Putamen (tissue), 1 donor: ENCODE results near the gene RAX.
"Not testable (repeated sequence)": the region's sequence is repeated elsewhere in the genome, so short reads cannot be mapped to it uniquely, and the experiment has no call there.

ENCODE experiments used
- DNase-seq: peaks from one replicate; pipeline ENCODE4 v3.0.0-alpha.2; 2016; ENCODE audit warnings: low spot score

The RAX gene

GRCh38 chr18:59273759-59274532, 692 bp upstream of the RAX start:
- DNase-seq: no peak

- no peak for DNase-seq
Measured at GRCh38 chr18:59272221-59272888, 899 bp downstream of the RAX start.

GRCh38 chr18:59271606-59272220, 1.5 kb downstream of the RAX start:
- no peak for DNase-seq

GRCh38 chr18:59270689-59271257, 2.5 kb downstream of the RAX start:
- DNase-seq: no peak

GRCh38 chr18:59269563-59270119, 3.6 kb downstream of the RAX start:
- no peak for DNase-seq

GRCh38 chr18:59268721-59269562, 4.3 kb downstream of the RAX start:
- DNase-seq: no peak

GRCh38 chr18:59268127-59268720, 5.0 kb downstream of the RAX start:
- no peak for DNase-seq

- DNase-seq: no peak
Measured at GRCh38 chr18:59267503-59268126, 5.6 kb downstream of the RAX start.

GRCh38 chr18:59266886-59267502, 6.3 kb downstream of the RAX start:
- DNase-seq: no peak

GRCh38 chr18:59266459-59266858, 6.8 kb downstream of the RAX start:
- DNase-seq: no peak

GRCh38 chr18:59265974-59266369, 7.3 kb downstream of the RAX start:
- DNase-seq: no peak

GRCh38 chr18:59265246-59265973, 7.8 kb downstream of the RAX start:
- DNase-seq: no peak

GRCh38 chr18:59264651-59265245, 8.5 kb downstream of the RAX start:
- no peak for DNase-seq

- no peak for DNase-seq
Measured at GRCh38 chr18:59264121-59264571, 9.1 kb downstream of the RAX start.

- DNase-seq: no peak
Measured at GRCh38 chr18:59263661-59264060, 9.6 kb downstream of the RAX start.

- not testable (repeated sequence) for DNase-seq
Measured at GRCh38 chr18:59262243-59262642, 11.0 kb downstream of the RAX start.

- not testable (repeated sequence) for DNase-seq
Measured at GRCh38 chr18:59261842-59262241, 11.4 kb downstream of the RAX start.

- DNase-seq: not testable (repeated sequence)
Measured at GRCh38 chr18:59255491-59255890, 17.8 kb downstream of the RAX start.

- DNase-seq: peak; percentile 57
Measured at GRCh38 chr18:59249199-59249774, 24.0 kb downstream of the RAX start.
